Measurements from ENCODE around the gene PSPH. TPM values are rescaled to one million over a fixed set of nuclear protein-coding genes. Genes with fewer than 3 reads are reported as not detected.

PSPH gene
- total RNA-seq, 1 donor from 2014 or later = 9.0 TPM

DNA sequence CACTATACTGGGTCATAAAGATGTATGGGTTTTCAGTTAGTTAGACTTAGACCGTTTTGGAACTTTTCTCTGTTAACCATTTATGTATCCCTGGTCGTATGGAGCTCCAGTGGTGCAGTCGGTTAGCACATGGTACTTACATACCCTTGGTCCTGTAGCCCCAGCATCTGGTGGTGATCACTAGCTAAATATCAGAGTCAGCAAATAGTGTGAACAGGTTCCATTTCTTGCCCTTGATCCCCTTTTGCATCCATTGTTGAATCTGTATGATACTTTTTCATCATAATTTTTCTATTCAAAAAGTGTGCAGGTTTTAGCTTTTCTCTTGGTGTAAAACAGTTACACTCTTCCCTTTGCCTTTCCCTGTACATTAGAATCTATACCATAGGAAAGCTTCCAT, 71.0 kb downstream of the PSPH start:
- intact Hi-C loops (cut with micrococcal nuclease) = no loop called here
- no peaks in the 10 kb centered on the region for H3K27me3 Mint-ChIP-seq

DNA sequence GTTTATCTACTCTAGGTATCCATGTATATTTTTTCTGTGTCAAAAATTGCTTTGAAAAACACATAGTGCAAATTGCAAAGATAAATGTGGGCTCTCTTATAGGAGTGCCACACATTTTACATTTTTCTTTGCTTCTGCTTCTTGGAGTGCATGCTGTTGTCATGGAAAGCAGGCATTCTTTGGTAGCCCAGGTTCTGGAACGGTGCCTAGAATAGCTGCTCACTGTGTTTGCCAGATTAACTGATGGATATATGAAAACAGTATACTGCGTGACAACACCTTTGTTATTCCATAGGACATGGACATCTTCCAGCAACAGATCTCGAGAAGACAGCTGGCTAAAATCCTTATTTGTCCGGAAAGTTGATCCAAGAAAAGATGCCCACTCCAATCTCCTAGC, 73.4 kb downstream of the PSPH start:
- H3K27ac Mint-ChIP-seq = no peak overlapping the region
- H3K36me3 Mint-ChIP-seq (ENCODE audit: low read depth) = peaks cover 49% of the 10 kb centered on the region
- no peaks in the 10 kb centered on the region for H3K9me3 Mint-ChIP-seq
- ChIA-PET POLR2A (interaction anchor here (0.6 kb wide), 1 partner anchor 10 kb away, joined by 4 read pairs; no protein-coding TSS in a partner anchor), CTCF (interaction anchor here (1.6 kb wide), 1 partner anchor 96 kb away, joined by 5 read pairs; no protein-coding TSS in a partner anchor)
- TF ChIP-seq, protein P1, sequence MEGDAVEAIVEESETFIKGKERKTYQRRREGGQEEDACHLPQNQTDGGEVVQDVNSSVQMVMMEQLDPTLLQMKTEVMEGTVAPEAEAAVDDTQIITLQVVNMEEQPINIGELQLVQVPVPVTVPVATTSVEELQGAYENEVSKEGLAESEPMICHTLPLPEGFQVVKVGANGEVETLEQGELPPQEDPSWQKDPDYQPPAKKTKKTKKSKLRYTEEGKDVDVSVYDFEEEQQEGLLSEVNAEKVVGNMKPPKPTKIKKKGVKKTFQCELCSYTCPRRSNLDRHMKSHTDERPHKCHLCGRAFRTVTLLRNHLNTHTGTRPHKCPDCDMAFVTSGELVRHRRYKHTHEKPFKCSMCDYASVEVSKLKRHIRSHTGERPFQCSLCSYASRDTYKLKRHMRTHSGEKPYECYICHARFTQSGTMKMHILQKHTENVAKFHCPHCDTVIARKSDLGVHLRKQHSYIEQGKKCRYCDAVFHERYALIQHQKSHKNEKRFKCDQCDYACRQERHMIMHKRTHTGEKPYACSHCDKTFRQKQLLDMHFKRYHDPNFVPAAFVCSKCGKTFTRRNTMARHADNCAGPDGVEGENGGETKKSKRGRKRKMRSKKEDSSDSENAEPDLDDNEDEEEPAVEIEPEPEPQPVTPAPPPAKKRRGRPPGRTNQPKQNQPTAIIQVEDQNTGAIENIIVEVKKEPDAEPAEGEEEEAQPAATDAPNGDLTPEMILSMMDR (IDR thresholded peaks at IDR 0.05) = no peak
- DNase-seq (no peak), ATAC-seq (ENCODE audit: low read depth) (no peak)
- no peaks in the 10 kb centered on the region for H3K27me3 Mint-ChIP-seq
- H3K4me3 Mint-ChIP-seq = no peak overlapping the region
- H3K4me1 Mint-ChIP-seq = peaks cover 5% of the 10 kb centered on the region
- intact Hi-C loops (cut with micrococcal nuclease) = no loop called here

More for the DNA sequence above, 71.0 kb downstream of the PSPH start:
- no peak for DNase-seq
- H3K27ac Mint-ChIP-seq = no peak overlapping the region
- H3K36me3 Mint-ChIP-seq (ENCODE audit: low read depth) = peaks cover 62% of the 10 kb centered on the region
- no peaks in the 10 kb centered on the region for H3K9me3 Mint-ChIP-seq
- peaks cover 5% of the 10 kb centered on the region for H3K4me1 Mint-ChIP-seq
- ChIA-PET CTCF (no interaction called here), POLR2A (no interaction called here)
- H3K4me3 Mint-ChIP-seq = no peak overlapping the region
- ATAC-seq (ENCODE audit: low read depth) = no peak
- TF ChIP-seq, protein P1 (IDR thresholded peaks at IDR 0.05) = no peak

DNA sequence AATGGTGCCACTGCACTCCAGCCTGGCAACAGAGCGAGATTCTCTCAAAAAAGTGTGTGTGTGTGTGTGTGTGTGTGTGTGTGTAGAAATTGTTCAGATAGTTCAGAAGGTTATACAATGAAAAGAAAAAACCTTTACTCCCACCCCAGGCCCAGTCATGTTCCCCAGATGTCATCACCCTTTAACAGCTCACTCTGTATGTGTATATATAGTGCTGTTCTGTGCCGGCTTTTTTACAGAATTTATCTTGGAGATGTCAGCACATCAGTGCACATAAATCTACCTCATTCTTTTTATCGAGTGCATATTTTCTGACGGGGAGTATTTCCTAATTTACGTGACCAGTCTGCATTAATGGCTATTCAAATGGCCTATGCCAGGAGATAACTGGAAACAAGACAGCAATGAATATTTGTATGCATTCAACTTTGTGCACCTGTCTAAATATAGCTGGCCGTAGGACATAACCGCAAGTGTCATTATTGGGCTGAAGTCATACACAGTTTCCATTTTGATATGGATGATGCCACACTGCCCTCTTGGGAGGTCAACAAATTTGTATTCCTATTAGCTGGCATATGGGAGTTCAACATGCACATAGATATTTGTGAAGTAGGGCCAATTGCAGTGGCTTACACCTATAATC, 75.1 kb downstream of the PSPH start:
- ATAC-seq (ENCODE audit: low read depth) (no peak), DNase-seq (no peak)
- Mint-ChIP-seq H3K9me3 (no peaks in the 10 kb centered on the region), H3K4me1 (peaks cover 5% of the 10 kb centered on the region), H3K36me3 (ENCODE audit: low read depth) (peaks cover 37% of the 10 kb centered on the region), H3K27ac (no peak overlapping the region), H3K27me3 (no peaks in the 10 kb centered on the region), H3K4me3 (no peak overlapping the region)
- intact Hi-C loops (cut with micrococcal nuclease) = no loop called here
- ChIA-PET POLR2A (no interaction called here), CTCF (interaction anchor here (1.0 kb wide), 1 partner anchor 12 kb away, joined by 3 read pairs; no protein-coding TSS in a partner anchor)
- TF ChIP-seq, protein P1 (IDR thresholded peaks at IDR 0.05) = no peak

DNA sequence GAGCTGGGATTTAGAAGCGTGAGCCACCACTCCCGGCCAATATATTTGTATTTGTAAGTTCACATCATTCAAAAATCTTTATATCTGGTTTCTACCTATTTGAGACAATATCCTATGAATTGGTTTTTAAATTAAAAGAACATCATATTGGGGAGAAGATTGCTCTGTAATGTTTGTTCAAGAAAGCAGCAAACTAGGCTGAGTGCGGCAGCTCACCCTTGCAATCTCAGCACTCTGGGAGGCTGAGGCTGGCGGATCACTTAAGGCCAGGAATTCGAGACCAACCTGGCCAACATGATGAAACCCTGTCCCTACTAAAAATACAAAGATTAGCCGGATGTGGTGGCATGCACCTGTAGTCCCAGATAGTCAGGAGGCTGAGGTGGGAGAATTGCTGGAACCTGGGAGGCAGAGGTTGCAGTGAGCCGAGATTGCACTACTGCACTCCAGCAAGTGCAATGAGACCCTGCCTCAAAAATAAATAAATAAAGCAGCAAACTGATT, 77.4 kb downstream of the PSPH start:
- H3K4me3 Mint-ChIP-seq = no peak overlapping the region
- ATAC-seq (ENCODE audit: low read depth) = no peak
- TF ChIP-seq, protein P1 (IDR thresholded peaks at IDR 0.05) = no peak
- ChIA-PET CTCF (interaction anchor here (0.7 kb wide), 1 partner anchor 1204 kb away, joined by 4 read pairs; no protein-coding TSS in a partner anchor), POLR2A (no interaction called here)
- no peaks in the 10 kb centered on the region for H3K27me3 Mint-ChIP-seq
- H3K27ac Mint-ChIP-seq = no peak overlapping the region
- no peaks in the 10 kb centered on the region for H3K9me3 Mint-ChIP-seq
- intact Hi-C loops (cut with micrococcal nuclease) = no loop called here
- H3K4me1 Mint-ChIP-seq = peaks cover 12% of the 10 kb centered on the region
- H3K36me3 Mint-ChIP-seq (ENCODE audit: low read depth) = peaks cover 30% of the 10 kb centered on the region
- no peak for DNase-seq

DNA sequence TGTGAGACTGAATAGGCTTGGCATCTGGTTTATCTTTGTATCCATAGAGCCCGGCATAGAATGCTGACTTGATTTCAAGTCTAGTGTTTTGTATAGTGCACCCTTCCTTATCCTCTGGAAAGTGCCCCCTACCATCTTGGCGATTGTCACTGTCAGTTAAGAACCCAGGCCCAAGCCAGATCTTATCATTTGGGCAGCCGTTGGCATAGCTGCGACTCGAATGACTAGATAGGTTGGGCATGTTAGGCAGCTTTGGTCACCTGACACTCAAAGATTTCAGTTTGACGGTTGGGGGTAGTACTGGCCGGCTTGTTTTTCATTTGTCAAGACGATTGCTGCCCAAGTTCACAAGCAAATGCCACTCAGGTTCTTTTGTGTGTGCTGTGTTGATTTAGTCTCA, 80.3 kb downstream of the PSPH start:
- Mint-ChIP-seq H3K36me3 (ENCODE audit: low read depth) (peaks cover 24% of the 10 kb centered on the region), H3K4me3 (no peak overlapping the region), H3K27me3 (no peaks in the 10 kb centered on the region), H3K9me3 (no peaks in the 10 kb centered on the region), H3K4me1 (peaks cover 11% of the 10 kb centered on the region), H3K27ac (no peak overlapping the region)
- ATAC-seq (ENCODE audit: low read depth) (no peak), DNase-seq (no peak)
- ChIA-PET POLR2A (no interaction called here), CTCF (interaction anchor here (0.6 kb wide), 1 partner anchor 34 kb away, joined by 3 read pairs; no protein-coding TSS in a partner anchor)
- intact Hi-C loops (cut with micrococcal nuclease) = no loop called here
- TF ChIP-seq, protein P1 (IDR thresholded peaks at IDR 0.05) = no peak

All from activated B cell treated with CpG ODN at 0.5 μM for 24 hours (primary cell).